Astrocyte (in vitro differentiated cells and primary cell): ENCODE data around the gene SPRED2.

Source experiments
- CTCF ChIP-seq: IDR thresholded peaks from 2 replicates; pipeline ENCODE4 v1.5.1; 2011; ENCODE audit warnings: low read depth, mild to moderate bottlenecking, inconsistent platforms, low read length, moderate library complexity; ENCODE audit not compliant: insufficient read depth
- EZH2 ChIP-seq: IDR thresholded peaks from 2 replicates; pipeline ENCODE4 v1.6.1; 2012; ENCODE audit warnings: mild to moderate bottlenecking, low read length, inconsistent platforms; ENCODE audit not compliant: insufficient read depth

- TF ChIP-seq CTCF: no peak
- TF ChIP-seq EZH2: no peak
Measured at GRCh38 chr2:65329525-65329924, 102.9 kb downstream of the SPRED2 start.
